Mesenchymal stem cell (in vitro differentiated cells and primary cell): Measurements from ENCODE around the gene TTR.

Source experiments
- DNase-seq: peaks from one replicate; pipeline ENCODE4 v3.0.0-alpha.2; 2013
- H2AFZ ChIP-seq: one replicate; pipeline ENCODE4 v1.6.1; 2013; ENCODE audit warnings: low read depth, mild to moderate bottlenecking, control low read depth, inconsistent platforms, low read length, moderate library complexity
- H2AK5ac ChIP-seq: 2 replicates; pipeline ENCODE4 v1.6.1; 2013; ENCODE audit warnings: low read length, moderate library complexity, mild to moderate bottlenecking, inconsistent platforms; ENCODE audit not compliant: severe bottlenecking
- H2BK120ac ChIP-seq: one replicate; pipeline ENCODE4 v1.6.1; 2013; ENCODE audit warnings: low read depth, mild to moderate bottlenecking, inconsistent platforms, low read length, moderate library complexity
- H2BK12ac ChIP-seq, 2 experiments: one replicate each; pipeline ENCODE4 v1.6.1; 2013; ENCODE audit warnings: inconsistent platforms in 2 of 2, low read length in 2 of 2, mild to moderate bottlenecking in 2 of 2, moderate library complexity in 2 of 2, control low read depth in 1 of 2
- H2BK15ac ChIP-seq: one replicate; pipeline ENCODE4 v1.6.1; 2013; ENCODE audit warnings: mild to moderate bottlenecking, low read depth, inconsistent platforms; ENCODE audit not compliant: poor library complexity, severe bottlenecking
- H2BK5ac ChIP-seq: 2 replicates; pipeline ENCODE4 v1.6.1; 2013; ENCODE audit warnings: low read depth, mild to moderate bottlenecking, low read length, control low read depth, inconsistent platforms; ENCODE audit not compliant: poor library complexity, severe bottlenecking
- H3K14ac ChIP-seq, 2 experiments: one replicate each; pipeline ENCODE4 v1.6.1; 2013; ENCODE audit warnings: inconsistent platforms in 2 of 2, low read length in 2 of 2, control low read depth in 1 of 2, mild to moderate bottlenecking in 1 of 2, moderate library complexity in 1 of 2
- H3K18ac ChIP-seq, 2 experiments: one replicate each; pipeline ENCODE4 v1.6.1; 2013; ENCODE audit warnings: inconsistent platforms in 2 of 2, low read length in 2 of 2, control low read depth in 1 of 2, low read depth in 1 of 2, mild to moderate bottlenecking in 1 of 2
- H3K23ac ChIP-seq, 2 experiments: one replicate each; pipeline ENCODE4 v1.6.1; 2013; ENCODE audit warnings: inconsistent platforms in 2 of 2, low read length in 2 of 2, mild to moderate bottlenecking in 2 of 2, moderate library complexity in 2 of 2, control low read depth in 1 of 2
- H3K27ac ChIP-seq: 2 replicates; pipeline ENCODE4 v1.5.1; 2013; ENCODE audit warnings: mild to moderate bottlenecking, moderate library complexity, low read length, control low read depth, inconsistent platforms; ENCODE audit not compliant: poor library complexity, severe bottlenecking
- H3K27me3 ChIP-seq, 2 experiments: 2 replicates each; pipeline versions ENCODE4 v1.6.1 to v1.7.0; 2013; ENCODE audit warnings: low read length in 2 of 2, mild to moderate bottlenecking in 2 of 2, moderate library complexity in 2 of 2, control low read depth in 1 of 2, inconsistent platforms in 1 of 2; ENCODE audit not compliant: control insufficient read depth in 1 of 2, insufficient read depth in 1 of 2
- H3K36me3 ChIP-seq, 2 experiments: 2 replicates each; pipeline versions ENCODE4 v1.6.1 to v1.7.0; 2013; ENCODE audit warnings: low read length in 2 of 2, control low read depth in 1 of 2, inconsistent platforms in 1 of 2, low read depth in 1 of 2, mild to moderate bottlenecking in 1 of 2; ENCODE audit not compliant: insufficient read depth in 2 of 2, control insufficient read depth in 1 of 2
- H3K4ac ChIP-seq, 2 experiments: one replicate each; pipeline ENCODE4 v1.6.1; 2013; ENCODE audit warnings: inconsistent platforms in 2 of 2, low read length in 2 of 2, mild to moderate bottlenecking in 2 of 2, moderate library complexity in 2 of 2, control low read depth in 1 of 2, low read depth in 1 of 2
- H3K4me1 ChIP-seq: 2 replicates; pipeline ENCODE4 v1.6.1; 2013; ENCODE audit warnings: low read depth, low read length, control low read depth; ENCODE audit not compliant: control insufficient read depth, insufficient read depth
- H3K4me2 ChIP-seq: 2 replicates; pipeline ENCODE4 v1.6.1; 2013; ENCODE audit warnings: low read length, mild to moderate bottlenecking, inconsistent platforms; ENCODE audit not compliant: poor library complexity, severe bottlenecking
- H3K4me3 ChIP-seq, 2 experiments: 2 replicates each; pipeline versions ENCODE4 v1.5.1 to v1.7.0; 2013; ENCODE audit warnings: low read length in 2 of 2, mild to moderate bottlenecking in 2 of 2, control low read depth in 1 of 2, low read depth in 1 of 2; ENCODE audit not compliant: insufficient read depth in 1 of 2
- H3K79me1 ChIP-seq: replicated peaks from 2 replicates; pipeline ENCODE4 v1.6.1; 2013; ENCODE audit warnings: mild to moderate bottlenecking, control low read depth, low read length, inconsistent platforms; ENCODE audit not compliant: poor library complexity, severe bottlenecking
- H3K9ac ChIP-seq: 2 replicates; pipeline ENCODE4 v1.7.0; 2013; ENCODE audit warnings: mild to moderate bottlenecking, low read length, moderate library complexity
- H3K9me3 ChIP-seq: 2 replicates; pipeline ENCODE4 v1.7.0; 2013; ENCODE audit warnings: mild to moderate bottlenecking, low read length; ENCODE audit not compliant: control insufficient read depth
- H4K8ac ChIP-seq: one replicate; pipeline ENCODE4 v1.6.1; 2013; ENCODE audit warnings: inconsistent platforms, mild to moderate bottlenecking, low read length, moderate library complexity
- H4K91ac ChIP-seq: one replicate; pipeline ENCODE4 v1.6.1; 2013; ENCODE audit warnings: mild to moderate bottlenecking, low read length, inconsistent platforms
- WGBS: methylation state at CpG from one replicate; pipeline ENCODE4 v1.1.7; 2013; ENCODE audit warnings: mixed read lengths; 5-methylcytosine and 5-hydroxymethylcytosine counted together

TTR gene

DNA sequence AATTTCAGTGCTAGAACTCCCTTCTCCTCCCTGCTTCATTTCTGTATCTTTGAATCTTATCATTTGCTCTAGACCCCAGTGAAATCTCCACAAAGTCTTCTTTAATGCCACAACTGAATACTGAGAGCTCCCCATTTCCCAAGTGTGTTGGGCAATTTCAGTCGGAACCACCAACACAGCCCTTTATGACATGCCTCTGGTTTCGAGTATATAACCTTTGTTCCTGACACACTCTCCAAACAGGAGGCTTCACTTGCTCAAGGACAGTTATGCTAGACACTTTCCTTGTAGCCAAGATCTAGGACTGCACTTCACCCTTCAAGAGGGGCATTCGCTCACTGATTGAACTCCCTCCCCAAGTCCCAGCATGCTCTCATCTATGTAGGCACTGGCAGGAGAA is 18.6 kb upstream of the TTR start:
- no peaks in the 10 kb centered on the region for H3K36me3 ChIP-seq
- no peak overlapping the region for H3K4me3 ChIP-seq
- H3K23ac ChIP-seq: peak overlapping the region in 1 of 2 experiments; percentile 46
- no peaks in the 10 kb centered on the region for H3K4me1 ChIP-seq
- H3K9me3 ChIP-seq: no peaks in the 10 kb centered on the region
- H3K4ac ChIP-seq: no peak overlapping the region
- no peak overlapping the region for H3K14ac ChIP-seq
- peak overlapping the region in 1 of 2 experiments; percentile 28 for H3K18ac ChIP-seq
- no peak overlapping the region for H4K91ac ChIP-seq
- no peak for DNase-seq
- no peak overlapping the region for H3K4me2 ChIP-seq
- H4K8ac ChIP-seq: peak overlapping the region; percentile 32
- H2BK15ac ChIP-seq: no peak overlapping the region
- no peak overlapping the region for H2BK5ac ChIP-seq
- no peak overlapping the region for H3K27ac ChIP-seq
- H2AFZ ChIP-seq: no peak overlapping the region
- WGBS: 86% methylated on average over 3 of the region's 3 CpGs
- peak overlapping the region in 1 of 2 experiments; percentile 45 for H2BK12ac ChIP-seq
- H3K9ac ChIP-seq: no peak overlapping the region
- no peaks in the 10 kb centered on the region for H3K79me1 ChIP-seq
- H3K27me3 ChIP-seq: peaks cover 0 to 15% of the 10 kb centered on the region in 2 experiments
- H2BK120ac ChIP-seq: no peak overlapping the region
- no peak overlapping the region for H2AK5ac ChIP-seq

DNA sequence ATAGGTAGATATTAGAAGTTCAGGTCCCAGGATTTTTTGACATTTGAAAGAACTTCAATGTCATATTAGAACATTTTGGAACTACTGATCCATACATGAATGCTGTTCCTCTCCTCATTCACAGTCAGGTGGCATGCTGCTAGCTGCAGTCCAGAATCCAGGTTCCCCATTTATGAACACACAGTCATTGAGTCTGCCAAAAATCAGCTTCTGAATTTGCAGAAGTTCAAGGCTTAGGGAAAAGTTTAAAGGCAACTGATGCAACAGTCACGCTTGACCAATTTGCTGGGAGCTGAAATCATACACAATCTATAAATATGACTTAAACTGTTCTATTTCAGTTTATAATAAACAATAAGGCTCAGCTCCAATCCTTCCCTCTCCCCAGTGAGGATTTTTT is 17.3 kb upstream of the TTR start:
- H2AK5ac ChIP-seq: no peak overlapping the region
- H4K91ac ChIP-seq: no peak overlapping the region
- H3K4ac ChIP-seq: no peak overlapping the region
- H2BK15ac ChIP-seq: no peak overlapping the region
- H2BK5ac ChIP-seq: no peak overlapping the region
- no peak overlapping the region for H2BK120ac ChIP-seq
- no peaks in the 10 kb centered on the region for H3K4me1 ChIP-seq
- H3K18ac ChIP-seq: no peak overlapping the region
- WGBS: no CpG with 5 or more reads among the region's 1 CpG
- no peaks in the 10 kb centered on the region for H3K79me1 ChIP-seq
- H2AFZ ChIP-seq: no peak overlapping the region
- no peak overlapping the region for H3K14ac ChIP-seq
- H3K27me3 ChIP-seq: peaks cover 0 to 15% of the 10 kb centered on the region in 2 experiments
- H3K4me3 ChIP-seq: no peak overlapping the region
- no peaks in the 10 kb centered on the region for H3K36me3 ChIP-seq
- no peak overlapping the region for H2BK12ac ChIP-seq
- no peak overlapping the region for H3K9ac ChIP-seq
- H3K27ac ChIP-seq: no peak overlapping the region
- H3K4me2 ChIP-seq: no peak overlapping the region
- H3K23ac ChIP-seq: no peak overlapping the region
- no peak overlapping the region for H4K8ac ChIP-seq
- H3K9me3 ChIP-seq: no peaks in the 10 kb centered on the region
- no peak for DNase-seq

DNA sequence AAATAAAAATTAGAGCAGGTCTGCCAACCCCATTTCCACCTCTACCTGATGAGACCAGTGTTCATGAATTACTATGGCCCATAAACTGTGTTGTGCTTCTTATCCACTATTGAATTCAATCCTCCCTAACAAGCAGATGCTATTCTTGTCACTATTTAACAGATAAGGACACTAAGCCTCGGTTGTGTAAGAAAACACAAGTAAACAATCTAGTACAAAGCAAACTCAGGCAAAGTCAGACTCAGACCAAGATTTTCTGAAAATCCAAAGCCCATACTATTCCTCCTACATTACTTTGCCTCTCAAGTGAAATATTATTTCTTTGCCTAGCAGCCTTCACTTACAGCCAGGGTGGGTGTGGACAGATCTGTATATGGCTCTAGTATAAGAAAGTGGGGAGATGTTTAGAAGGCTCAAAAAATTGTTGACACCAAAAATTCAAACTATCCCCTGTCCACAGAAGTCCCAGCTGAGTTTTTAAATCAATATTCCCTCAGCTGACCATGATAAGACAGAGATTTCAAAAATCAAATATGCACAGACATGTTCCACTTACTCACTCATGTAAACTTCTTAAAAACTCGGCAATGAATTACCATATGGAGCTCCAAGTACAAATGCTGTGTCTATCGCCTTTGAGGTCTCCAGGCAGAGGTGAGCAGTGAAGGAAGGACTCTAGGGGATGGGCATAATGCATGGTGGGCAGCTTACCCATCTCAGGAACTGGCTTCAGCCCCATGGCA is 16.0 kb upstream of the TTR start:
- H2BK120ac ChIP-seq: no peak overlapping the region
- no peak overlapping the region for H4K91ac ChIP-seq
- H3K27ac ChIP-seq: no peak overlapping the region
- WGBS: 82% methylated on average over 3 of the region's 3 CpGs
- peaks cover 0 to 13% of the 10 kb centered on the region in 2 experiments for H3K27me3 ChIP-seq
- no peak overlapping the region for H3K18ac ChIP-seq
- no peaks in the 10 kb centered on the region for H3K79me1 ChIP-seq
- no peaks in the 10 kb centered on the region for H3K9me3 ChIP-seq
- DNase-seq: no peak
- no peak overlapping the region for H2AFZ ChIP-seq
- H2BK12ac ChIP-seq: no peak overlapping the region
- H3K4me3 ChIP-seq: no peak overlapping the region
- H3K4ac ChIP-seq: no peak overlapping the region
- H2BK5ac ChIP-seq: no peak overlapping the region
- no peak overlapping the region for H4K8ac ChIP-seq
- no peak overlapping the region for H3K14ac ChIP-seq
- no peak overlapping the region for H2BK15ac ChIP-seq
- no peak overlapping the region for H2AK5ac ChIP-seq
- H3K23ac ChIP-seq: no peak overlapping the region
- no peaks in the 10 kb centered on the region for H3K36me3 ChIP-seq
- H3K9ac ChIP-seq: no peak overlapping the region
- no peaks in the 10 kb centered on the region for H3K4me1 ChIP-seq
- no peak overlapping the region for H3K4me2 ChIP-seq

DNA sequence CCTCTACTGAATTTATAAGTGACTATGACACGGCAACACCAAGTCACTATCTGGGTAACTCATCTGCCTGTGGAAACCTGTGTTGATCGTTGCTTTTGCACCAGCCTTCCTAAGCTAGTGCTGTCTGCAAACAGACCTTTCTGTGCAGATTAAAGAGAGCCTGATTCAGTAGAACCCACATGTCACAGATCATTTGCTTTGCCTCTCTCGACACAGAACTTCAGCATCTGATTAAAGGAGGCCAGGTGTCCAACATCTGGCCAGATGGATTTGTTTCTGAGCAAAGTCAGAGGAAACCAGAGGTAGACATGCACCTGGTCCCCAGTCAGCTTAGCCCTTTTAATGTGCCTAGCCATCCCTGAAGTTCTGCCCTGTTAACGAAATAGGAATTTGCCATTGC is 15.0 kb upstream of the TTR start:
- Histone ChIP-seq H3K9ac (no peak overlapping the region), H3K14ac (no peak overlapping the region), H3K27ac (no peak overlapping the region), H4K91ac (no peak overlapping the region), H3K4me2 (no peak overlapping the region), H2BK12ac (no peak overlapping the region), H3K23ac (no peak overlapping the region), H3K4me3 (no peak overlapping the region), H3K36me3 (no peaks in the 10 kb centered on the region), H3K27me3 (peaks cover 0 to 3% of the 10 kb centered on the region in 2 experiments), H3K4ac (no peak overlapping the region), H3K9me3 (no peaks in the 10 kb centered on the region), H2AK5ac (no peak overlapping the region), H2BK15ac (no peak overlapping the region), H3K18ac (peak overlapping the region in 1 of 2 experiments; percentile 28), H2AFZ (no peak overlapping the region), H3K79me1 (no peaks in the 10 kb centered on the region), H4K8ac (no peak overlapping the region), H2BK120ac (no peak overlapping the region), H2BK5ac (no peak overlapping the region), H3K4me1 (peaks cover 3% of the 10 kb centered on the region)
- DNase-seq: no peak
- WGBS: 84% methylated on average over 4 of the region's 4 CpGs
